Panc1 (cell line): ENCODE data around the gene NTN5. TPM values are rescaled to one million over a fixed set of nuclear protein-coding genes. Genes with fewer than 3 reads are reported as not detected.
"Not testable (repeated sequence)": the region's sequence is repeated elsewhere in the genome, so short reads cannot be mapped to it uniquely, and the experiment has no call there.

ENCODE experiments used
- ATAC-seq: fragments of 200-7000 bp; cut with Tn5 transposase; 2 replicates; pipeline ENCODE4 v1.9.1; 2020; ENCODE audit warnings: mild to moderate bottlenecking, moderate library complexity
- BruUV-seq: library from RNA; stranded (reverse); fragments of 400-500 nt; replicated peaks from 2 replicates; lab custom pipeline; 2021; lab: Mats Ljungman, UMichigan
- CTCF ChIA-PET: fragments of 300-600 bp; sonication (Branson Sonifier 250); formaldehyde crosslinking; loops from one replicate; lab custom pipeline; 2022; ENCODE audit warnings: antibody characterized with exemption; lab: Charles Lee
- POLR2A ChIA-PET: fragments of 300-600 bp; sonication (Branson Sonifier 250); formaldehyde crosslinking; loops from one replicate; lab custom pipeline; 2022; ENCODE audit warnings: antibody characterized with exemption; lab: Charles Lee
- DNase-seq: peaks from one replicate; pipeline ENCODE4 v3.0.0-alpha.2; 2010; ENCODE audit warnings: low read depth, low spot score
- H3K27ac ChIP-seq: 2 replicates; pipeline ENCODE4 v1.5.1; 2011; ENCODE audit warnings: mild to moderate bottlenecking, low read length, inconsistent platforms
- H3K27me3 ChIP-seq: fragments of 200-500 bp; sonication (Bioruptor generic); 2 replicates; pipeline ENCODE4 v1.6.0; 2014; ENCODE audit warnings: low read length, inconsistent platforms; ENCODE audit not compliant: control insufficient read depth, insufficient read depth
- H3K36me3 ChIP-seq: fragments of 200-500 bp; sonication (Bioruptor generic); 2 replicates; pipeline ENCODE4 v1.5.1; 2014; ENCODE audit warnings: inconsistent platforms, mild to moderate bottlenecking, low read length, moderate library complexity; ENCODE audit not compliant: control insufficient read depth, insufficient read depth
- H3K4me1 ChIP-seq: 2 replicates; pipeline ENCODE4 v1.5.1; 2011; ENCODE audit warnings: inconsistent platforms, mild to moderate bottlenecking, low read length, moderate library complexity; ENCODE audit not compliant: control insufficient read depth, insufficient read depth
- H3K4me3 ChIP-seq, 2 experiments: 2 replicates each; pipeline ENCODE4 v1.5.1; 2011 to 2012; ENCODE audit warnings: low read depth in 2 of 2, low read length in 2 of 2, mild to moderate bottlenecking in 2 of 2, inconsistent platforms in 1 of 2, moderate library complexity in 1 of 2
- H3K9me3 ChIP-seq: fragments of 200-500 bp; sonication (Bioruptor generic); 2 replicates; pipeline ENCODE4 v1.5.1; 2014; ENCODE audit warnings: low read depth, mild to moderate bottlenecking, inconsistent platforms, low read length, moderate library complexity; ENCODE audit not compliant: control insufficient read depth, insufficient read depth
- CTCF ChIP-seq: fragments of 450-650 bp; IDR thresholded peaks from 2 replicates; pipeline ENCODE4 v1.5.1; 2017; ENCODE audit warnings: mild to moderate bottlenecking
- POLR2AphosphoS5 ChIP-seq: IDR thresholded peaks from 2 replicates; pipeline ENCODE4 v1.6.1; 2012; ENCODE audit warnings: mild to moderate bottlenecking, low read depth, low read length, moderate library complexity
- SIN3A ChIP-seq: IDR thresholded peaks from 2 replicates; pipeline ENCODE4 v1.6.1; 2012; ENCODE audit warnings: low read depth, mild to moderate bottlenecking, low read length, moderate library complexity, borderline replicate concordance; ENCODE audit not compliant: insufficient read depth
- TCF7L2 ChIP-seq: IDR thresholded peaks from 2 replicates; pipeline ENCODE4 v1.6.1; 2011; ENCODE audit warnings: mild to moderate bottlenecking, low read depth, low read length, inconsistent platforms
- in situ Hi-C: cut with HindIII; loops from 2 replicates; pipeline ENCODE4 v1.10.0; 2016; ENCODE audit warnings: low sequenced_read_pairs, low pct_unique_long_range_greater_than_20kb
- intact Hi-C: fragments of 100-400 bp; cut with micrococcal nuclease; formaldehyde crosslinking; loops from one replicate; pipeline ENCODE4 v1.10.0; 2022; ENCODE audit not compliant: unreplicated experiment
- total RNA-seq: library from RNA; stranded (reverse); gene quantifications from one replicate; pipeline ENCODE4 v1.2.1, GENCODE V29; 2021; ENCODE audit not compliant: unreplicated experiment
- TF ChIP-seq, protein P1 (sequence below), 2 experiments: IDR thresholded peaks; 2 replicates each; pipeline ENCODE4 v1.6.1; 2011 to 2012; ENCODE audit warnings: low read depth in 2 of 2, control low read depth in 1 of 2, low read length in 1 of 2, mild to moderate bottlenecking in 1 of 2, moderate library complexity in 1 of 2; ENCODE audit not compliant: insufficient read depth in 1 of 2

Gene NTN5
- total RNA-seq, 1 experiment from 2014 or later, result 0.23 TPM

GRCh38 chr19:48718711-48719231 is 46.0 kb upstream of the NTN5 start:
- Histone ChIP-seq H3K27ac (no peak overlapping the region), H3K4me1 (no peaks in the 10 kb centered on the region; the same call in 1 of the 2 replicates), H3K36me3 (no peaks in the 10 kb centered on the region; the same call in 1 of the 2 replicates), H3K9me3 (no peaks in the 10 kb centered on the region), H3K4me3 (no peak overlapping the region), H3K27me3 (no peaks in the 10 kb centered on the region)
- TF ChIP-seq SIN3A (no peak), TCF7L2 (no peak)
- in situ Hi-C loops, result no loop called here
- BruUV-seq, result no TSS peak
- ChIA-PET POLR2A (no interaction called here), CTCF (no interaction called here)
- intact Hi-C loops, result no loop called here
- no peak for DNase-seq
- ATAC-seq, result no peak

DNA sequence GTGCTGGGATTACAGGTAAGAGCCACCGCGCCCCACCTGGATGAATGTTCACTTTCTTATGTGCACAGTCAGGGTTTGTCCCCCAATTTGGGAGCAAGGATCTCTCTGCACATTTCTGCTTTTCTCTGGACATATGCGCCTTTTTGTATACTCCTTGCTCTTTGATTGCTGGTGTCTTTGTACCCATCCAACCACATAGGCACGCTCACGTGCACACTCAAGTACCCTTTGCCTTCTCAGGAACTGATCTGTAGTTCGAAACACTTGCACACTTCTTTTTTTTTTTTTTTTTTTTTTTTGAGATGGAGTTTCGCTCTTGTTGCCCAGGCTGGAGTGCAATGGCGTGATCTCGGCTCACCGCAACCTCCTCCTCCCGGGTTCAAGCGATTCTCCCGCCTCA is 45.3 kb upstream of the NTN5 start:
- H3K36me3 ChIP-seq, in situ Hi-C loops, intact Hi-C loops, H3K27ac ChIP-seq, ATAC-seq, H3K4me3 ChIP-seq, H3K27me3 ChIP-seq, CTCF ChIA-PET, H3K4me1 ChIP-seq, POLR2A ChIA-PET, H3K9me3 ChIP-seq, BruUV-seq, DNase-seq: not testable (repeated sequence)

DNA sequence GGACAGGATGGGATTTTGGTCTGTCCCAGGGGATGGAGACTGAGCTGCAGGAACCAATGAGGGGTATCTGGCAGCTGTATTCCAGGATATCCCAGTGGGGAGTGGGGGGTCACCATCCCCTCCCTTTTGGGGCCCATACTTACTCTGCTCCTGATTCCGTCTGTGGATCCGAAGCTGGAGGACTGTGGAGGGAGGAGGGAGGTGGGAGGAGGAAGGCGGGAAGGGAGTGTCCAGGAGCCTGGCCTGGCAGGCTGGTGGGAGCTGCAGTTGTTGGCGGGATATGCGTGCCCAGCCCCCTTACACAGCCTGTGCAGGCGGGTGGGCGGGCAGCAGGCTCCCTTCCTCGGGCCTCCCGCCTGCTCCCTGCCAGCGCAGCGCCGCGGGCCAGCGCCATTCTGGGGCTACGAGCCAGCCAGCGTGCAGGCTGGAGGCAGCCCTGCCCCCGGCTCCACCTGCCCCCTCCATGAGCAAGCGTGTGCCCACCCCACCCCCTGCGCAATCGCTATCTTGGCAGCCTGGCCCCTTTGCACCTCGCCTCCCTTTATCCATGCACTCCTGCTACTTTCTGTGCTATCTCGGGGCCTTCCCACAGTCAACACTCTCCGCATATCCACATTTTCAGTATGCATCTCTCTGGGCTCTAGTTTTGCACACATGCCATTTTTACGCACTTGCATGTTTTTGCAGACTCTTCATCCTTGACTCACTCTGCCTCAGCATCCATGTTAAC is 43.9 kb upstream of the NTN5 start:
- intact Hi-C loops, result no loop called here
- Histone ChIP-seq H3K27ac (peak overlapping the region; percentile 71), H3K4me1 (no peaks in the 10 kb centered on the region; the same call in 1 of the 2 replicates), H3K36me3 (no peaks in the 10 kb centered on the region; the same call in 1 of the 2 replicates), H3K4me3 (peak overlapping the region; percentile 46 to 66), H3K27me3 (no peaks in the 10 kb centered on the region), H3K9me3 (no peaks in the 10 kb centered on the region)
- DNase-seq (no peak), ATAC-seq (no peak)
- TF ChIP-seq TCF7L2, result no peak
- in situ Hi-C loops, result no loop called here
- no TSS peak for BruUV-seq
- POLR2A ChIA-PET, result interaction anchor here (0.7 kb wide), 1 partner anchor 10 kb away, joined by 6 read pairs; no protein-coding TSS in a partner anchor
- CTCF ChIA-PET, result interaction anchor here (0.6 kb wide), 2 partner anchors 16 to 254 kb away, joined by 3 to 4 read pairs; no protein-coding TSS in a partner anchor

GRCh38 chr19:48715681-48716171 is 42.9 kb upstream of the NTN5 start:
- no peaks in the 10 kb centered on the region for H3K27me3 ChIP-seq
- no peak for ATAC-seq
- intact Hi-C loops, result no loop called here

More at GRCh38 chr19:48715681-48716171, 42.9 kb upstream of the NTN5 start:
- ChIA-PET CTCF (interaction anchor here (0.7 kb wide), 1 partner anchor 28 kb away, joined by 9 read pairs; no protein-coding TSS in a partner anchor), POLR2A (interaction anchor here (0.5 to 0.7 kb wide), 2 partner anchors 10 to 646 kb away, joined by 3 to 13 read pairs; no protein-coding TSS in a partner anchor)
- no peak for DNase-seq
- Histone ChIP-seq H3K4me3 (peak overlapping the region; percentile 61 to 66), H3K9me3 (no peaks in the 10 kb centered on the region), H3K4me1 (no peaks in the 10 kb centered on the region; the same call in 1 of the 2 replicates), H3K36me3 (no peaks in the 10 kb centered on the region; the same call in 1 of the 2 replicates), H3K27ac (peak overlapping the region; percentile 91)
- TF ChIP-seq, protein P1, sequence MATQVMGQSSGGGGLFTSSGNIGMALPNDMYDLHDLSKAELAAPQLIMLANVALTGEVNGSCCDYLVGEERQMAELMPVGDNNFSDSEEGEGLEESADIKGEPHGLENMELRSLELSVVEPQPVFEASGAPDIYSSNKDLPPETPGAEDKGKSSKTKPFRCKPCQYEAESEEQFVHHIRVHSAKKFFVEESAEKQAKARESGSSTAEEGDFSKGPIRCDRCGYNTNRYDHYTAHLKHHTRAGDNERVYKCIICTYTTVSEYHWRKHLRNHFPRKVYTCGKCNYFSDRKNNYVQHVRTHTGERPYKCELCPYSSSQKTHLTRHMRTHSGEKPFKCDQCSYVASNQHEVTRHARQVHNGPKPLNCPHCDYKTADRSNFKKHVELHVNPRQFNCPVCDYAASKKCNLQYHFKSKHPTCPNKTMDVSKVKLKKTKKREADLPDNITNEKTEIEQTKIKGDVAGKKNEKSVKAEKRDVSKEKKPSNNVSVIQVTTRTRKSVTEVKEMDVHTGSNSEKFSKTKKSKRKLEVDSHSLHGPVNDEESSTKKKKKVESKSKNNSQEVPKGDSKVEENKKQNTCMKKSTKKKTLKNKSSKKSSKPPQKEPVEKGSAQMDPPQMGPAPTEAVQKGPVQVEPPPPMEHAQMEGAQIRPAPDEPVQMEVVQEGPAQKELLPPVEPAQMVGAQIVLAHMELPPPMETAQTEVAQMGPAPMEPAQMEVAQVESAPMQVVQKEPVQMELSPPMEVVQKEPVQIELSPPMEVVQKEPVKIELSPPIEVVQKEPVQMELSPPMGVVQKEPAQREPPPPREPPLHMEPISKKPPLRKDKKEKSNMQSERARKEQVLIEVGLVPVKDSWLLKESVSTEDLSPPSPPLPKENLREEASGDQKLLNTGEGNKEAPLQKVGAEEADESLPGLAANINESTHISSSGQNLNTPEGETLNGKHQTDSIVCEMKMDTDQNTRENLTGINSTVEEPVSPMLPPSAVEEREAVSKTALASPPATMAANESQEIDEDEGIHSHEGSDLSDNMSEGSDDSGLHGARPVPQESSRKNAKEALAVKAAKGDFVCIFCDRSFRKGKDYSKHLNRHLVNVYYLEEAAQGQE (IDR thresholded peaks at IDR 0.05; ENCODE audit: insufficient read depth in 1 of 2, low read depth in 2 of 2, low read length in 1 of 2), result no peak
- TF ChIP-seq SIN3A, result no peak
- TF ChIP-seq TCF7L2, result no peak
- TF ChIP-seq POLR2AphosphoS5, result no peak
- TF ChIP-seq CTCF, result no peak
- BruUV-seq, result no TSS peak
- in situ Hi-C loops, result no loop called here
